OCI-LY7 (cell line): ENCODE measurements around the gene NKX6-2. TPM values are rescaled to one million over a fixed set of nuclear protein-coding genes. Genes with fewer than 3 reads are reported as not detected.

Experiments used
- BruUV-seq: library from RNA; stranded (reverse); fragments of 400-500 nt; replicated peaks from 2 replicates; lab custom pipeline; 2021; lab: Mats Ljungman, UMichigan
- CTCF ChIA-PET: fragments of 300-600 bp; sonication (Branson Sonifier 250); formaldehyde crosslinking; loops from one replicate; lab custom pipeline; 2022; ENCODE audit warnings: antibody characterized with exemption; ENCODE audit not compliant: unreplicated experiment; lab: Charles Lee
- POLR2A ChIA-PET: fragments of 300-600 bp; sonication (Branson Sonifier 250); formaldehyde crosslinking; loops from one replicate; lab custom pipeline; 2022; ENCODE audit warnings: antibody characterized with exemption; lab: Charles Lee
- DNase-seq: peaks from one replicate; pipeline ENCODE4 v3.0.0-alpha.2; 2015; ENCODE audit warnings: low spot score
- H2AFZ ChIP-seq: fragments of 200-600 bp; sonication (generic), shearing (Covaris generic); 2 replicates; pipeline ENCODE4 v1.6.1; 2014; ENCODE audit warnings: mild to moderate bottlenecking, antibody characterized with exemption, low read length, moderate library complexity
- H3K27ac ChIP-seq: fragments of 200-600 bp; sonication (generic); 2 replicates; pipeline ENCODE4 v1.5.1; 2014; ENCODE audit warnings: mixed run types, low read depth, mild to moderate bottlenecking, moderate library complexity, low read length, inconsistent platforms; ENCODE audit not compliant: poor library complexity, severe bottlenecking
- H3K36me3 ChIP-seq: fragments of 200-600 bp; sonication (generic); 2 replicates; pipeline ENCODE4 v1.6.1; 2014; ENCODE audit warnings: mild to moderate bottlenecking, antibody characterized with exemption, low read length, moderate library complexity, mixed read lengths; ENCODE audit not compliant: insufficient read depth
- H3K4me1 ChIP-seq: fragments of 200-600 bp; sonication (generic); 2 replicates; pipeline ENCODE4 v1.5.1; 2014; ENCODE audit warnings: mild to moderate bottlenecking, low read length; ENCODE audit not compliant: insufficient read depth, poor library complexity, severe bottlenecking
- H3K4me2 ChIP-seq: fragments of 200-600 bp; sonication (generic); 2 replicates; pipeline ENCODE4 v1.6.1; 2014; ENCODE audit warnings: mild to moderate bottlenecking, low read length
- H3K4me3 ChIP-seq: fragments of 200-600 bp; sonication (generic); 2 replicates; pipeline ENCODE4 v1.5.1; 2014; ENCODE audit warnings: mild to moderate bottlenecking, low read depth, low read length; ENCODE audit not compliant: poor library complexity, severe bottlenecking
- H3K79me2 ChIP-seq: fragments of 200-600 bp; sonication (generic); 2 replicates; pipeline ENCODE4 v1.6.1; 2016; ENCODE audit warnings: low read depth, mild to moderate bottlenecking, low read length, moderate library complexity, mixed read lengths; ENCODE audit not compliant: insufficient read depth
- H3K9me2 ChIP-seq: fragments of 200-600 bp; sonication (generic); 2 replicates; pipeline ENCODE4 v1.6.1; 2016; ENCODE audit warnings: mild to moderate bottlenecking, low read length, mixed read lengths; ENCODE audit not compliant: insufficient read depth
- H3K9me3 ChIP-seq: fragments of 200-600 bp; sonication (generic); 2 replicates; pipeline ENCODE4 v1.6.1; 2014; ENCODE audit warnings: mild to moderate bottlenecking, mixed run types, low read length, mixed read lengths
- H4K20me1 ChIP-seq: fragments of 200-600 bp; sonication (generic); 2 replicates; pipeline ENCODE4 v1.6.1; 2014; ENCODE audit warnings: mild to moderate bottlenecking, antibody characterized with exemption, low read length, moderate library complexity, mixed read lengths; ENCODE audit not compliant: insufficient read depth
- CTCF ChIP-seq: fragments of 200-600 bp; sonication (generic); conservative IDR thresholded peaks from 2 replicates; pipeline ENCODE4 v1.5.1; 2014; ENCODE audit warnings: mild to moderate bottlenecking, antibody characterized with exemption, low read length, moderate library complexity, mixed read lengths
- EZH2phosphoT487 ChIP-seq: fragments of 200-600 bp; sonication (generic); IDR thresholded peaks from 2 replicates; pipeline ENCODE4 v1.6.1; 2018; ENCODE audit warnings: low read depth, borderline replicate concordance, mild to moderate bottlenecking, mixed run types, antibody characterized with exemption, low read length, moderate library complexity, mixed read lengths
- intact Hi-C: fragments of 100-400 bp; cut with micrococcal nuclease; formaldehyde crosslinking; loops from one replicate; pipeline ENCODE4 v1.10.0; 2022; ENCODE audit not compliant: unreplicated experiment
- total RNA-seq, 2 experiments: library from RNA; depleted of rRNA in 1 of 2; stranded (reverse); fragments of >200 nt in 1 of 2; shearing (Covaris generic) in 1 of 2; gene quantifications; 2 replicates each; pipeline ENCODE4 v1.2.3, GENCODE V29; 2014 to 2022

Gene NKX6-2
- total RNA-seq, 2 experiments from 2014 or later, result not detected

DNA sequence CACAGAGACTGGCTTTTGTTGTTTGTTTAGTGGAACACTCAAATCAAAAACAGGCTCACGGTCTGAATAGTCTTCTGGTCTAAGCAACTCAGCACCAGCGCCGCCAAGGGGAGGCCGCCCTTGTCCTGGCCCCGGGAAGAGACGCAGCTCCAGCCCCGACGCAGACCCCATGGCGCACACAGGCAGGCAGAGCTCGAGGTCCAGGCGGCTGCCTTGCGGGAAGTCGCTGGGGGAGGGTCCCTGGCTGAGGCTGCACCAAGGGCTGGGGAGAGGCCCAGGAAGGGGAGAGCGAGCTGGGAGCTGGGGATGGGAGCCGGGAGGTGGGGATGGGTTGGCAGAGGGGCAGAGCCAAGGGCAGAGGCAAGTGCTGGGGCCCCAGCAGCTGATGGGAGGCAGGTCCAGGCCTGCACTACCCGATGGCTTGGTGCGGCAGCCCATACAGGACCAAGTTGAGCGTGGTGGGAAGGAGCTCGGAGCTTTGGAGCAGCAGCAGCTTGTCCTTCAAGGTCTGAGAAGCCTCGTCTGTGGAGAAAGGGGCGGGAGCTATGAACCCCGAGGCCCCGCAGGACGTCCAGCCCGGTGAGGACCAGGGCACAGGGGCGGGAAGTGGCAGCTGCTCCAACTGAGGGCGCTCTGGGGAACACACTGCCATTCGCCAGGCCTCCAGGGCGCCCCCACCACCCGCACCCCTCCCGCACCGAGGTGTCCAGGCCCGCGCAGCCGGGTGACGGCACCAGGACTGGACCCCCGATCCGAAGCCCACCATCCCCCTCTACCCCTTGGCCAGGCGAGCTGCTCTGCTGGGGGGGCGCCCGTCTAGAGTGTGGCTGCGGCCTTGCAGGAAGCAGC, 22.7 kb upstream of the NKX6-2 start:
- intact Hi-C loops, result no loop called here
- H4K20me1 ChIP-seq, result no peaks in the 10 kb centered on the region
- H2AFZ ChIP-seq, result no peak overlapping the region
- H3K36me3 ChIP-seq, result no peaks in the 10 kb centered on the region
- no peak for DNase-seq
- ChIA-PET CTCF (no interaction called here), POLR2A (no interaction called here)
- BruUV-seq, result no TSS peak
- no peak overlapping the region for H3K27ac ChIP-seq
- H3K4me2 ChIP-seq, result no peak overlapping the region
- H3K79me2 ChIP-seq, result no peaks in the 10 kb centered on the region
- no peaks in the 10 kb centered on the region for H3K9me3 ChIP-seq
- TF ChIP-seq EZH2phosphoT487 (no peak), CTCF (no peak)
- no peak overlapping the region for H3K4me3 ChIP-seq
- H3K4me1 ChIP-seq, result no peaks in the 10 kb centered on the region
- no peaks in the 10 kb centered on the region for H3K9me2 ChIP-seq

DNA sequence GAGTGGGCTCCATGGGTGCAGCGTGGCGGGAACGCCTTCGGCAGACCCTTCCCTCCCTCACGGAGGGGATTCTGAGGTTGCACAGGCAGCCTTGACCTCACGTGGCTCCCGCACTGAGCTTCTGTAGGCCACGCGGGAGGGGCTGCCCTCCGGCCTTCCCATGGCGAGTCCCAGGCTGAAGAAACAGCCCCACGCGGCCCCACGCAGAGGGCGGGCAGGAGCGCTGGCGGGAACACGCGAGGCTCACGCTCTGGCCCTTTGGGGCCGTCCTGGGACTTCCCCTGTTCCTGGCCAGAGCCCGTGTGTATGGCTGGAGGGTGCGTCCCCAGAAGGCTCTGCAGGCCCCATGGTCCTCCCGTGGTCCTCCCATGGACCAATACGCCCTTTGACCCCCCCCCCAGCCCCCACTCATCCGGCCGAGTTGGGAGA, 21.7 kb upstream of the NKX6-2 start:
- Histone ChIP-seq H3K4me2 (no peak overlapping the region), H3K9me2 (no peaks in the 10 kb centered on the region), H2AFZ (no peak overlapping the region), H4K20me1 (no peaks in the 10 kb centered on the region), H3K27ac (no peak overlapping the region), H3K9me3 (no peaks in the 10 kb centered on the region), H3K79me2 (no peaks in the 10 kb centered on the region), H3K36me3 (no peaks in the 10 kb centered on the region), H3K4me1 (no peaks in the 10 kb centered on the region), H3K4me3 (no peak overlapping the region)
- ChIA-PET POLR2A (no interaction called here), CTCF (no interaction called here)
- BruUV-seq, result no TSS peak
- TF ChIP-seq CTCF (no peak), EZH2phosphoT487 (no peak)
- no peak for DNase-seq
- intact Hi-C loops, result no loop called here

GRCh38 chr10:132806561-132807003, 20.6 kb upstream of the NKX6-2 start:
- H3K79me2 ChIP-seq, result no peaks in the 10 kb centered on the region
- DNase-seq, result no peak
- intact Hi-C loops, result no loop called here
- ChIA-PET CTCF (no interaction called here), POLR2A (no interaction called here)
- no peaks in the 10 kb centered on the region for H3K9me2 ChIP-seq
- H3K4me1 ChIP-seq, result no peaks in the 10 kb centered on the region
- no peaks in the 10 kb centered on the region for H3K9me3 ChIP-seq
- H3K4me2 ChIP-seq, result no peak overlapping the region
- H3K36me3 ChIP-seq, result no peaks in the 10 kb centered on the region
- H3K4me3 ChIP-seq, result no peak overlapping the region
- TF ChIP-seq CTCF (no peak), EZH2phosphoT487 (no peak)
- H3K27ac ChIP-seq, result no peak overlapping the region
- no TSS peak for BruUV-seq
- H2AFZ ChIP-seq, result no peak overlapping the region
- no peaks in the 10 kb centered on the region for H4K20me1 ChIP-seq
